Activated gamma-delta T cell (primary cell): ENCODE measurements around the gene PNMA8B.
A peak's percentile ranks its signal among the peaks of the same experiment; 100 is the strongest.
"Not testable (repeated sequence)": the region's sequence is repeated elsewhere in the genome, so short reads cannot be mapped to it uniquely, and the experiment has no call there.

Experiments
- DNase-seq: peaks from one replicate; lab custom pipeline; 2025; lab: John Stamatoyannopoulos, UW

The PNMA8B gene

GRCh38 chr19:46513461-46514236 lies 18.0 kb upstream of the PNMA8B start:
- DNase-seq: peak; percentile 31

DNA sequence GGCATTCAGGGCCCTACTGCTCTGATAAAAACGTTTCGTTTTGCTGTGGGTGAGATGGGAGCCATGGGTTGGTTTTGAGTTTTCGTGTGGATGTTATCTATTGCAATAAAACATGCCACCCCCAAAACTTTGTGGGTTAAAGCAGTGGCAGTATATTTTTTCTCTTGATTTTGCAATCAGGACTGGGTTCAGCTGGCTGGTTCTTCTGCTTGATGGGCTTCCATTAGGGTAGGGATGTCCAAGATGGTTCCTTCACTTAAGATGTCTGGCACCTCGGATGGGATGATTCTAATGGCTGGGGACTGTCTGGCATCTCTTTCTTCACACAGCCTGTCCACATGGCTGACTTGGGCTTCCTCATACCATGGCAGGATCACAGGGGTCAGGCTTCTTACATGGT lies 15.6 kb upstream of the PNMA8B start:
- DNase-seq: no peak

GRCh38 chr19:46508206-46508605 lies 12.5 kb upstream of the PNMA8B start:
- no peak for DNase-seq

DNA sequence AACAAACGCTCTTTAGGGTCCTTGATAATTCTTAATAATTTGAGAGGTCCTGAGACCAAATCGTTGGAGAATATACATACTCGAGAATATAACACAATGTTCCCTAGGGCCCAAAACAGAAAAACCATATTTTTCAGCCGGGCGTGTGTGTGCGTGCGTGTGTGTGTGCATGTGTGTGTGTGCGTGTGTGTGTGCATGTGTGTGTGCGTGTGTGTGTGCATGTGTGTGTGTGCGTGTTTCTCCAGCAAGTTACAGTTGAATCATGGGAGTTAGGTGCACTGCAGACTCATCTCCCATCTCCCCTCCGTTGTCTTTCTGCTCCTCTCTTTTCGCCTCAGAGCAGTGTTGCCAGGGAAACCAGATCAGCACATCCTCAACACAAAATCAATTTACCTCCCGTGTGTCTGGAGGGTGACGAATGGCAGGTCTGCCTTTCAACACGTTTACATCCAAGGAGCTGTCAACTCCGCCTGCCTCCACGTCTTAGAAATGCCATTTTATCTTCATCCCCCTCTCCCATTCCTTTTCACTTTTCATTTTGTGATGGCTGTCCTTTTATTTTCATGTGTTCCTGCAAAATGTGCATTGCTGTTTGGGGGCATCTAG lies 8.3 kb upstream of the PNMA8B start:
- no peak for DNase-seq

- no peak for DNase-seq
Measured at GRCh38 chr19:46502891-46503290, 7.2 kb upstream of the PNMA8B start.

GRCh38 chr19:46499692-46500091 lies 4.0 kb upstream of the PNMA8B start:
- no peak for DNase-seq

DNA sequence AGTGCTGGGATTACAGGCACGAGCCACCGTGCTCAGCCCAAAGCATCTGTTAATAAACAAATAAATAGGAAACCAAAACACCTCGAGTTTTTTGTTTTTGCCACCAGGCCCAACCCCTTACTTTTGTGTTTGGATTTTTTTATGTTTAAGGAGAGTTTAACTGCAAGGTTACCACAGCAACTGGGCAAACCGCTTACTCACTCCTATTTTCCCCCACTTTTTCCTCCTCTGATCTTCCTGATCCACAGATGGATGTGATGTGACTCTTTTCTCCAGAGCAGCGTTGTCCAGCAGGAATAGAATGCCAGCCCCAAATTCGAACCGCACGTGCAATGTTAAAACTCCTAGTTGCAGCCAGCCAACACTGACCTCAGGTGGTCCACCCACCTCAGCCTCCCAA lies 2.1 kb upstream of the PNMA8B start:
- no peak for DNase-seq

DNA sequence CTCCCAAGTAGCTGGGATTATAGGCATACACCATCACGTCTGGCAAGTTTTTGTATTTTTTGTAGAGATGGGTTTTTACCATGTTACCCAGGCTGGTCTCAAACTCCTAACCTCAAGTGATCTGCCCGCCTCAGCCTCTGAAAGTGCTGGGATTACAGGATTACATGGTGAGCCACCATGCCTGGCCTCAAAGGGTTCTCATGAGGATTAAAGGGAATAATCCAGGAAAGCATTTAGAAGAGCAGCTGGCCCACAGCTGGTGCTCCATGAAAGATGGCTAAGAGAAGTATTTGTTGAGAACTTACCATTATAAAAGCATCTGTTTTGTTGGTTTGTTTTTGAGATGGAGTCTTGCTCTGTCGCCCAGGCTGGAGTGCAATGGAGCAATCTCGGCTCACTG lies 1.2 kb upstream of the PNMA8B start:
- DNase-seq: not testable (repeated sequence)

DNA sequence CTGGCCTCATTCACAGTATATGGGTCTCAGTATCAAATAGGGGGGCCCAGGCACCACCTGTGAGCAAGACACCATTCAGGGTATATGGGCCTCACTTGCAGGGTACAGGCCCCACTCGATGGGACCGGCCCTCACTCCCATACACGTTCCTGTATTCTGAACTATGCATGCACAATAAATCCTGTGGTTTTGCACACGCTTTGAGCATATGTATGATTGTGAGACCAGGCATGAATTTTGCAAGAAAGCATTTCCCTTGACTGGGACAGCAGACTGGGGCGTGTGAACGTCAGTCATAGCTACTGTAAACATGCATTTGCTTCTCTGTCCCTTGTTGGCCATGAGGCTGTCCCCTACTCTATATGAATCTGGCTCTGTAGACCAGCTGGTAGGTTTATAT lies 637 bp upstream of the PNMA8B start:
- no peak for DNase-seq

- no peak for DNase-seq
Measured at GRCh38 chr19:46494941-46495785, 504 bp downstream of the PNMA8B start.

DNA sequence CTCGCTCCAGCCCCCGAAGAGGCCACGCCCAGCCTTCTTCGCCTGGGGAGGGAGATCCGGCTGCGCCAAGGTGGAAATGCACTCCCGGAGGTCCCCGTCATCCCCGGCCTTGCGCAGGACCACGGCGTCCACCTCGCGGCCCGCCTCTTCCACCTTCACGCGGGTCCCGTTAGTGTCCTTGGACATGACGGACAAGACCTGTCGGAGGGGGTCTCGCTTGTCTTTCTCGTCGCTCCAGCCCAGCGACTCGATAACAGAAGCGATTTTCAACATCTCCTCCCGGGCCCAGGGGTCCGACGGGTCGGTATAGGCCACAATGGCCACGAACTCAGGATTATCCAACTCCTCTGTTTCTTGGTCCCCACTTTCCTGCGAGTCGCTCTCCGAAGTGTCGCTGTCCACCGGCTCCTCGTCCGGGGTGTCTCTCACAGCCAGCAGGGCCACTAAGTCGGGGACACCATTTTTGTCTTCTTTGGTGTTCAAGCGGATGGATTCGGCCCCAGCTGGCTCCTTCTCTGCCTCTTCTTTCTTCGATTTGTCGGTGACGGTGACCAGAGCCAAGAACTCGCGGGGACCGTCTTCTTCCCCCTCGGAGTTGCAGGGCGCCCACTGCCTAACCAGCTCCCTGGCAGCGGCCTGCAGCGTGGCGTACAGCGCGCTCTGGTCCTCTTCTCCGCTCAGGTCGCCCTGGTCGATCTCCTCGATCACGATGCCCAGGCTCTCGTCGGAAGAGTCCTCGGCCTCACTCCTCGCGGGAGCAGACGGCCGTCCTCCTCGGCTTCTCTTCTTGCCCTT lies 1.3 kb downstream of the PNMA8B start:
- no peak for DNase-seq

- DNase-seq: no peak
Measured at GRCh38 chr19:46493236-46494145, 2.2 kb downstream of the PNMA8B start.

DNA sequence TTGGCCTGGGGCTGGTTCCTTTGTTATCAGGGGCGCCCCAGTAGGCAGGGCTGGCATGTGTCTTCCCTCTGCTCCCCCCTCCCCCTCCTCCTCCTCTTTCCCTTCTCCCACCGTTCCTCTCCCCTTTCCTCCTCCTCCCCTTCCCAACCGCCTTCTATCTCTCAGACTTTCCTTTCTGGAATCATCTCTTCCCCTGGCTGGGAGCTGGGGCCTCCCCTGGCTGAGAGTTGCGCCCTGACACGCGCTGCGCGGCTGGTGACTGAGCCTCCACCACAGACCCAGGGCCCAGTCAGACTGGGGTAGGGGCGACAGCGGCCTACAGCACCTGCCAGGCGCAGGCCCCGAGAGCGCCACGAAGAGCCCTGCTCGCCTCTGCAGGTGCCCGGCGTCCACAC lies 2.8 kb downstream of the PNMA8B start:
- no peak for DNase-seq

- DNase-seq: no peak
Measured at GRCh38 chr19:46491975-46492682, 3.5 kb downstream of the PNMA8B start.

DNA sequence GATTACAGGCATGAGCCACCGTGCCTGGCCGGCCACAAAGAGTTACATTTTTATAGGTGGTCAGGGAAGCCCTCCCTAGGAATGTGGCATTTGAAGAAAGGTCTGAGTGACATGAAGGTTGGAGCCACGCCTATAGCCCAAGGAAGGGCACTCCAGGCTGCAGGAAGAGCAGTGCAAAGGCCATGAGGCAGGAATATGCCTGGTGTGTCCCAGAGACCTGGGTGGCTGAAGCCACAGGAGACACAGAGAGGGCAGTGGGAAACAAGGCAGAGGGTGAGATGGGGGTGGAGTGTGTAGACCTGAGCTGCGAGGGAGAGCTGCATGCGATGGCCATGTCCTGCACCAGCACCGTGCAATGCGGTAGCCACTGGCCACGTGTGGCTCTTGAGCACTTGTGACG lies 4.9 kb downstream of the PNMA8B start:
- DNase-seq: no peak

- no peak for DNase-seq
Measured at GRCh38 chr19:46489445-46490272, 6.0 kb downstream of the PNMA8B start.

- DNase-seq: no peak
Measured at GRCh38 chr19:46488551-46488950, 7.1 kb downstream of the PNMA8B start.

- no peak for DNase-seq
Measured at GRCh38 chr19:46487802-46488445, 7.7 kb downstream of the PNMA8B start.
